SK-N-SH treated with all-trans-retinoic acid at 6 μM for 48 hours (cell line): ENCODE measurements around the gene ARID3B.
A peak's percentile ranks its signal among the peaks of the same experiment; 100 is the strongest.

Source experiments
- ATAC-seq: fragments of 200-7000 bp; cut with Tn5 transposase; 3 replicates; pipeline ENCODE4 v1.9.1; 2020; ENCODE audit warnings: mild to moderate bottlenecking, moderate library complexity
- ARNTL ChIP-seq: fragments of 450-650 bp; formaldehyde crosslinking; IDR thresholded peaks from 2 replicates; pipeline ENCODE4 v1.5.0; 2020; ENCODE audit warnings: low read depth, mild to moderate bottlenecking, moderate library complexity, borderline replicate concordance
- BACH2 ChIP-seq: fragments of 250-450 bp; sonication (Bioruptor Pico); IDR thresholded peaks from 2 replicates; pipeline ENCODE4 v1.9.0; 2021; ENCODE audit warnings: mild to moderate bottlenecking, borderline replicate concordance
- CSDC2 ChIP-seq: fragments of 250-450 bp; sonication (Bioruptor Pico); IDR thresholded peaks from 2 replicates; pipeline ENCODE4 v1.5.0; 2020; ENCODE audit warnings: mild to moderate bottlenecking, moderate library complexity
- GLIS3 ChIP-seq: fragments of 250-450 bp; sonication (Bioruptor Pico); IDR thresholded peaks from 2 replicates; pipeline ENCODE4 v1.5.0; 2020; ENCODE audit warnings: mild to moderate bottlenecking, moderate library complexity
- ISL1 ChIP-seq: fragments of 250-450 bp; sonication (Bioruptor Pico); IDR thresholded peaks from 2 replicates; pipeline ENCODE4 v2.1.2; 2022; ENCODE audit warnings: mild to moderate bottlenecking, moderate library complexity
- OSR1 ChIP-seq: fragments of 250-450 bp; sonication (Bioruptor Pico); IDR thresholded peaks from 2 replicates; pipeline ENCODE4 v1.8.0; 2022; ENCODE audit warnings: moderate library complexity, mild to moderate bottlenecking, inconsistent platforms
- PPARA ChIP-seq: fragments of 250-450 bp; sonication (Bioruptor Pico); IDR thresholded peaks from 2 replicates; pipeline ENCODE4 v1.5.0; 2020; ENCODE audit warnings: mild to moderate bottlenecking, borderline replicate concordance
- RARB ChIP-seq: fragments of 250-450 bp; sonication (Bioruptor Pico); IDR thresholded peaks from 2 replicates; pipeline ENCODE4 v1.8.0; 2021; ENCODE audit warnings: mild to moderate bottlenecking, moderate library complexity
- SNAI2 ChIP-seq: fragments of 250-450 bp; sonication (Bioruptor Pico); IDR thresholded peaks from 2 replicates; pipeline ENCODE4 v1.5.0; 2020; ENCODE audit warnings: mild to moderate bottlenecking, moderate library complexity
- TCF4 ChIP-seq: fragments of 250-450 bp; sonication (Bioruptor Pico); IDR thresholded peaks from 2 replicates; pipeline ENCODE4 v1.8.0; 2021; ENCODE audit warnings: mild to moderate bottlenecking, moderate library complexity, borderline replicate concordance
- TOX ChIP-seq: fragments of 250-450 bp; sonication (Bioruptor Pico); IDR thresholded peaks from 2 replicates; pipeline ENCODE4 v1.8.0; 2021; ENCODE audit warnings: mild to moderate bottlenecking, moderate library complexity, borderline replicate concordance
- ZFP3 ChIP-seq: fragments of 250-450 bp; sonication (Bioruptor Pico); IDR thresholded peaks from 2 replicates; pipeline ENCODE4 v1.5.0; 2020; ENCODE audit warnings: mild to moderate bottlenecking, moderate library complexity
- ZFP30 ChIP-seq: fragments of 450-650 bp; formaldehyde crosslinking; IDR thresholded peaks from 2 replicates; pipeline ENCODE4 v1.5.0; 2022; ENCODE audit warnings: mild to moderate bottlenecking, moderate library complexity
- ZNF8 ChIP-seq: fragments of 450-650 bp; formaldehyde crosslinking; IDR thresholded peaks from 2 replicates; pipeline ENCODE4 v1.5.0; 2020; ENCODE audit warnings: mild to moderate bottlenecking, moderate library complexity
- TF ChIP-seq, protein P1 (sequence below): fragments of 250-450 bp; sonication (Bioruptor Pico); IDR thresholded peaks from 2 replicates; pipeline ENCODE4 v1.5.1; 2020; ENCODE audit warnings: low read depth, mild to moderate bottlenecking, moderate library complexity
- TF ChIP-seq, protein P2 (sequence below): fragments of 250-450 bp; sonication (Bioruptor Pico); IDR thresholded peaks from 2 replicates; pipeline ENCODE4 v1.5.1; 2021; ENCODE audit warnings: mild to moderate bottlenecking, moderate library complexity
- TF ChIP-seq, protein P3 (sequence below): fragments of 250-450 bp; sonication (Bioruptor Pico); IDR thresholded peaks from 2 replicates; pipeline ENCODE4 v1.5.0; 2020; ENCODE audit warnings: mild to moderate bottlenecking, moderate library complexity
- TF ChIP-seq, protein P4 (sequence below): fragments of 250-450 bp; sonication (Bioruptor Pico); IDR thresholded peaks from 2 replicates; pipeline ENCODE4 v1.8.0; 2020; ENCODE audit warnings: mild to moderate bottlenecking, moderate library complexity, borderline replicate concordance

The ARID3B gene

DNA sequence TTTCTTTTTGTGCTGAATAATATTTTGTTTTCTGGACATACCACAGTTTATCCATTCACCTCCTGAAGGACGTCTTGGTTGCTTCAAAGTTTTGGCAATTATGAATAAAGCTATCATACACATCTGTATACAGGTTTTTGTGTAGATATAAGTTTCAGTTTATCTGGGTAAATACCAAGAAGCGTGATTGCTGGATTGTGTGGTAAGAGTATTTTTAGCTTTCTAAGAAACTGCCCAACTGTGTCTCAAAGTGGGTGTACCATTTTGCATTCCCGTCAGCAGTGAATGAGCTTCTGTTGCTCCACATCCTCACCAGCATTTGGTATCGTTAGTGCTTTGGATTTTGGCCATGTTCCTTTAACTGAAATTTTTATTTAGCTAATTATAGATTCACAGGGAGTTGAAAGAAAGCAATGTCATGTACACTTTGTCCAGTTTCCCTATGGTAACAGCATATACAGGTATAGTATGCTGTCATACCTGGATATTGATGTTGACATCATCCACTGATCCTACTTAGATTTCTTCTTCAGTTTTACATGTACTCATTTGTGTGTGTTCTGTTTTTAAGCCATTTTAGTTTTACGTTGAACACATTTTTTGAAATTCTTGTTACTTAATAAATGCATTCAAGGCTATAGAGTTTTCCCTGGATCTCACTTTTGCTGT is 11.9 kb downstream of the ARID3B start:
- ATAC-seq: no peak

DNA sequence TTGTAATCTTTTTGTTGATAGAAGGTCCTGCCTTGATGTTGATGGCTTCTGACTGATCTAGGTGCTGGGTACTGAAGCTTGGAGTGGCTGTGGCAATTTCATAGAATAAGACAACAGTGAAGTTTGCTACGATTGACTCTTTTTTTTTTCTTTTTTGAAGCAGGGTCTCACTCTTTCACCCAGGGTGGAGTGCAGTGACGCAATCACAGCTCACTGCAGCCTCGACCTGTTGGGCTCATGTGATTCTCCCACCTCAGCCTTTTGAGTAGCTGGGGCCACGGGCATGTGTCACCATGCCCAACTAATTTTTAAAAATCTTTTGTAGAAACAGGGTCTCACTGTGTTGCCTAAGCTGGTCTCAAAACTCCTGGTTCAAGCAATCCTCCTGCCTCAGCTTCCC is 14.2 kb downstream of the ARID3B start:
- ATAC-seq: no peak
- no peak for TF ChIP-seq CSDC2 (CRISPR knock-in tag)
- TF ChIP-seq GLIS3 (CRISPR knock-in tag): no peak
- no peak for TF ChIP-seq ZNF8
- TF ChIP-seq PPARA (CRISPR knock-in tag): no peak
- no peak for TF ChIP-seq TOX (CRISPR knock-in tag)
- TF ChIP-seq SNAI2 (CRISPR knock-in tag): no peak
- TF ChIP-seq ARNTL (CRISPR knock-in tag): no peak
- TF ChIP-seq ISL1 (CRISPR knock-in tag): no peak

More for the DNA sequence above, 11.9 kb downstream of the ARID3B start:
- TF ChIP-seq, protein P1, sequence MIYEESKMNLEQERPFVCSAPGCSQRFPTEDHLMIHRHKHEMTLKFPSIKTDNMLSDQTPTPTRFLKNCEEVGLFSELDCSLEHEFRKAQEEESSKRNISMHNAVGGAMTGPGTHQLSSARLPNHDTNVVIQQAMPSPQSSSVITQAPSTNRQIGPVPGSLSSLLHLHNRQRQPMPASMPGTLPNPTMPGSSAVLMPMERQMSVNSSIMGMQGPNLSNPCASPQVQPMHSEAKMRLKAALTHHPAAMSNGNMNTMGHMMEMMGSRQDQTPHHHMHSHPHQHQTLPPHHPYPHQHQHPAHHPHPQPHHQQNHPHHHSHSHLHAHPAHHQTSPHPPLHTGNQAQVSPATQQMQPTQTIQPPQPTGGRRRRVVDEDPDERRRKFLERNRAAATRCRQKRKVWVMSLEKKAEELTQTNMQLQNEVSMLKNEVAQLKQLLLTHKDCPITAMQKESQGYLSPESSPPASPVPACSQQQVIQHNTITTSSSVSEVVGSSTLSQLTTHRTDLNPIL: no peak
- TF ChIP-seq ZNF8: peak; percentile 74
- TF ChIP-seq, all 23 proteins: peak for 1

DNA sequence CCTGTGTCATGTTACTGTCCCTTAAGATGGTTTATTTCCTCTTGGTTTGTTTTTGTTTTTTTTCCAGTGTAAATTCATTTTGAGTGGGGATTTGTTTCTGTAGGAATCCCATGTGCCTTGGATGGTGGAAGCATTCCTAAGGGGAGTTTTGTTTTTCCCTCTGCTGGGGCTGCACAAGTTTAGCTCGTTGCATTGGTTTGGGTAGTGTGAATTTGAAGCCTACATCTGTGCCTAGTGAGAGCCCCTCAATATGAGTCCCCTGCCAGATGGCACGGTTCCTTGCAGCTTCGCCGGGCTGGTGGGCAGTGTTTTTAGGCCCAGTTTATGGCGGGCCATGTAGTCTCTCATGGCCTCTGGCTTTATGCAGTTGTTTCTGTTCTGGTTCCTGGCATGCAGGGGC is 17.7 kb downstream of the ARID3B start:
- TF ChIP-seq, protein P2, sequence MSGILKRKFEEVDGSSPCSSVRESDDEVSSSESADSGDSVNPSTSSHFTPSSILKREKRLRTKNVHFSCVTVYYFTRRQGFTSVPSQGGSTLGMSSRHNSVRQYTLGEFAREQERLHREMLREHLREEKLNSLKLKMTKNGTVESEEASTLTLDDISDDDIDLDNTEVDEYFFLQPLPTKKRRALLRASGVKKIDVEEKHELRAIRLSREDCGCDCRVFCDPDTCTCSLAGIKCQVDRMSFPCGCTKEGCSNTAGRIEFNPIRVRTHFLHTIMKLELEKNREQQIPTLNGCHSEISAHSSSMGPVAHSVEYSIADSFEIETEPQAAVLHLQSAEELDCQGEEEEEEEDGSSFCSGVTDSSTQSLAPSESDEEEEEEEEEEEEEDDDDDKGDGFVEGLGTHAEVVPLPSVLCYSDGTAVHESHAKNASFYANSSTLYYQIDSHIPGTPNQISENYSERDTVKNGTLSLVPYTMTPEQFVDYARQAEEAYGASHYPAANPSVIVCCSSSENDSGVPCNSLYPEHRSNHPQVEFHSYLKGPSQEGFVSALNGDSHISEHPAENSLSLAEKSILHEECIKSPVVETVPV: no peak
- TF ChIP-seq, protein P3, sequence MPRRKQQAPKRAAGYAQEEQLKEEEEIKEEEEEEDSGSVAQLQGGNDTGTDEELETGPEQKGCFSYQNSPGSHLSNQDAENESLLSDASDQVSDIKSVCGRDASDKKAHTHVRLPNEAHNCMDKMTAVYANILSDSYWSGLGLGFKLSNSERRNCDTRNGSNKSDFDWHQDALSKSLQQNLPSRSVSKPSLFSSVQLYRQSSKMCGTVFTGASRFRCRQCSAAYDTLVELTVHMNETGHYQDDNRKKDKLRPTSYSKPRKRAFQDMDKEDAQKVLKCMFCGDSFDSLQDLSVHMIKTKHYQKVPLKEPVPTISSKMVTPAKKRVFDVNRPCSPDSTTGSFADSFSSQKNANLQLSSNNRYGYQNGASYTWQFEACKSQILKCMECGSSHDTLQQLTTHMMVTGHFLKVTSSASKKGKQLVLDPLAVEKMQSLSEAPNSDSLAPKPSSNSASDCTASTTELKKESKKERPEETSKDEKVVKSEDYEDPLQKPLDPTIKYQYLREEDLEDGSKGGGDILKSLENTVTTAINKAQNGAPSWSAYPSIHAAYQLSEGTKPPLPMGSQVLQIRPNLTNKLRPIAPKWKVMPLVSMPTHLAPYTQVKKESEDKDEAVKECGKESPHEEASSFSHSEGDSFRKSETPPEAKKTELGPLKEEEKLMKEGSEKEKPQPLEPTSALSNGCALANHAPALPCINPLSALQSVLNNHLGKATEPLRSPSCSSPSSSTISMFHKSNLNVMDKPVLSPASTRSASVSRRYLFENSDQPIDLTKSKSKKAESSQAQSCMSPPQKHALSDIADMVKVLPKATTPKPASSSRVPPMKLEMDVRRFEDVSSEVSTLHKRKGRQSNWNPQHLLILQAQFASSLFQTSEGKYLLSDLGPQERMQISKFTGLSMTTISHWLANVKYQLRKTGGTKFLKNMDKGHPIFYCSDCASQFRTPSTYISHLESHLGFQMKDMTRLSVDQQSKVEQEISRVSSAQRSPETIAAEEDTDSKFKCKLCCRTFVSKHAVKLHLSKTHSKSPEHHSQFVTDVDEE (CRISPR knock-in tag): no peak
- TF ChIP-seq ZFP3 (CRISPR knock-in tag) (no peak), GLIS3 (CRISPR knock-in tag) (no peak), ARNTL (CRISPR knock-in tag) (no peak), OSR1 (no peak)
- no peak for ATAC-seq

DNA sequence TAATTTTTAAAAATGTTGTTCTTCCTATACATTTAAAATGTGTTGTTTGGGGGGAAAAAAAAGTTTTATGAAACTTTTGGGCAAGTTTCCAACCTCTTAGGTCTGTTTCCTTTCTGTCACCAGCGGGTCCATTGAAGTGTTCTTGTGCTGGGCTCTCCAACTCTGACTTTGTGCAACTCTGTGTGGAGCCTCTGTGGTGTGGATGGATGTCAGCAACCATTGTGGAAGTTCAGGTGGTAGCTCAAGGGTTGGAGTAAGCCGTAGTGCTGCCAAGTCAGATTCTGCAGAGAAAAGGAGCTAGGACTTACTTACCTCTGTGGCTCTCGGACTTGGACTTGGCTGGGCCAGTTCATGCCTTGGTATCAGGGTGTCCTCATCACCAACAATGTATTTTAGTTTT is 22.4 kb downstream of the ARID3B start:
- ATAC-seq: no peak
- TF ChIP-seq ARNTL (CRISPR knock-in tag) (no peak), CSDC2 (CRISPR knock-in tag) (no peak), ZNF8 (no peak), ZFP30 (CRISPR knock-in tag) (no peak), OSR1 (no peak), BACH2 (CRISPR knock-in tag) (no peak), RARB (CRISPR knock-in tag) (no peak), TCF4 (CRISPR knock-in tag) (no peak)
- TF ChIP-seq, protein P4, sequence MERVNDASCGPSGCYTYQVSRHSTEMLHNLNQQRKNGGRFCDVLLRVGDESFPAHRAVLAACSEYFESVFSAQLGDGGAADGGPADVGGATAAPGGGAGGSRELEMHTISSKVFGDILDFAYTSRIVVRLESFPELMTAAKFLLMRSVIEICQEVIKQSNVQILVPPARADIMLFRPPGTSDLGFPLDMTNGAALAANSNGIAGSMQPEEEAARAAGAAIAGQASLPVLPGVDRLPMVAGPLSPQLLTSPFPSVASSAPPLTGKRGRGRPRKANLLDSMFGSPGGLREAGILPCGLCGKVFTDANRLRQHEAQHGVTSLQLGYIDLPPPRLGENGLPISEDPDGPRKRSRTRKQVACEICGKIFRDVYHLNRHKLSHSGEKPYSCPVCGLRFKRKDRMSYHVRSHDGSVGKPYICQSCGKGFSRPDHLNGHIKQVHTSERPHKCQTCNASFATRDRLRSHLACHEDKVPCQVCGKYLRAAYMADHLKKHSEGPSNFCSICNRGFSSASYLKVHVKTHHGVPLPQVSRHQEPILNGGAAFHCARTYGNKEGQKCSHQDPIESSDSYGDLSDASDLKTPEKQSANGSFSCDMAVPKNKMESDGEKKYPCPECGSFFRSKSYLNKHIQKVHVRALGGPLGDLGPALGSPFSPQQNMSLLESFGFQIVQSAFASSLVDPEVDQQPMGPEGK (CRISPR knock-in tag): no peak
- TF ChIP-seq, protein P3 (CRISPR knock-in tag): no peak
- TF ChIP-seq, all 23 proteins: peak for 0
